PC-3 (cell line): ENCODE measurements around the gene MAT1A. TPM values are rescaled to one million over a fixed set of nuclear protein-coding genes. Genes with fewer than 3 reads are reported as not detected.

Experiments
- ATAC-seq: fragments of 200-7000 bp; cut with Tn5 transposase; 2 replicates; pipeline ENCODE4 v1.9.1; 2020; ENCODE audit warnings: mild to moderate bottlenecking, moderate library complexity
- Bru-seq: library from RNA; stranded (reverse); fragments of 400-500 nt; gene quantifications from one replicate; lab custom pipeline; 2021; lab: Mats Ljungman, UMichigan
- BruChase-seq, 2 experiments: library from RNA; stranded (reverse); fragments of 400-500 nt; gene quantifications; one replicate each; lab custom pipeline; 2021; lab: Mats Ljungman, UMichigan
- BruUV-seq: library from RNA; stranded (reverse); fragments of 400-500 nt; replicated peaks from 2 replicates; lab custom pipeline; 2021; lab: Mats Ljungman, UMichigan
- CTCF ChIA-PET: fragments of 300-600 bp; sonication (Branson Sonifier 250); formaldehyde crosslinking; loops from one replicate; lab custom pipeline; 2022; ENCODE audit warnings: antibody characterized with exemption; lab: Charles Lee
- POLR2A ChIA-PET: fragments of 300-600 bp; sonication (Branson Sonifier 250); formaldehyde crosslinking; loops from one replicate; lab custom pipeline; 2022; ENCODE audit warnings: antibody characterized with exemption; ENCODE audit not compliant: unreplicated experiment; lab: Charles Lee
- DNase-seq: peaks from one replicate; pipeline ENCODE4 v3.0.0-alpha.2; 2015
- H2AFZ ChIP-seq: fragments of 300-600 bp; sonication (generic); 2 replicates; pipeline ENCODE4 v1.6.0; 2016; ENCODE audit warnings: antibody characterized with exemption, low read length
- H3F3A ChIP-seq: fragments of 300-600 bp; sonication (generic); one replicate; pipeline ENCODE4 v1.6.0; 2017; ENCODE audit warnings: antibody characterized with exemption, low read length, control low read depth, mild to moderate bottlenecking; ENCODE audit not compliant: unreplicated experiment
- H3K27ac ChIP-seq: fragments of 300-600 bp; sonication (generic); 2 replicates; pipeline ENCODE4 v1.5.1; 2016; ENCODE audit warnings: mild to moderate bottlenecking, low read length
- H3K27me3 ChIP-seq: fragments of 300-600 bp; sonication (generic); 2 replicates; pipeline ENCODE4 v1.6.1; 2016; ENCODE audit warnings: low read length, mixed read lengths
- H3K36me3 ChIP-seq: fragments of 300-600 bp; sonication (generic); 2 replicates; pipeline ENCODE4 v1.6.1; 2016; ENCODE audit warnings: low read depth, mixed run types, low read length, mixed read lengths
- H3K4me1 ChIP-seq: fragments of 300-600 bp; sonication (generic); 2 replicates; pipeline ENCODE4 v1.5.1; 2016; ENCODE audit warnings: low read length; ENCODE audit not compliant: insufficient read depth
- H3K4me2 ChIP-seq: fragments of 300-600 bp; sonication (generic); 2 replicates; pipeline ENCODE4 v1.6.0; 2016; ENCODE audit warnings: low read length
- H3K4me3 ChIP-seq: fragments of 300-600 bp; sonication (generic); 2 replicates; pipeline ENCODE4 v1.5.1; 2016; ENCODE audit warnings: mild to moderate bottlenecking, low read length, mixed read lengths
- H3K79me2 ChIP-seq: fragments of 300-600 bp; sonication (generic); 2 replicates; pipeline ENCODE4 v1.6.1; 2017; ENCODE audit warnings: low read length, mixed read lengths
- H3K9ac ChIP-seq: fragments of 300-600 bp; sonication (generic); 2 replicates; pipeline ENCODE4 v1.6.0; 2016; ENCODE audit warnings: mild to moderate bottlenecking, low read length
- H3K9me2 ChIP-seq: fragments of 300-600 bp; sonication (generic); replicated peaks from 2 replicates; pipeline ENCODE4 v1.6.1; 2016; ENCODE audit warnings: mixed run types, low read length, mixed read lengths
- H3K9me3 ChIP-seq: fragments of 300-600 bp; sonication (generic); 2 replicates; pipeline ENCODE4 v1.6.1; 2016; ENCODE audit warnings: low read length, mixed read lengths
- H4K20me1 ChIP-seq: fragments of 300-600 bp; sonication (generic); 2 replicates; pipeline ENCODE4 v1.6.1; 2016; ENCODE audit warnings: low read length, mixed read lengths
- CTCF ChIP-seq: fragments of 300-600 bp; sonication (generic); conservative IDR thresholded peaks from 2 replicates; pipeline ENCODE4 v1.5.1; 2017; ENCODE audit warnings: antibody characterized with exemption, low read depth, mild to moderate bottlenecking, low read length
- EZH2 ChIP-seq: fragments of 300-600 bp; sonication (generic); IDR thresholded peaks from one replicate; pipeline ENCODE4 v1.6.1; 2017; ENCODE audit warnings: antibody characterized with exemption, mild to moderate bottlenecking, low read length; ENCODE audit not compliant: unreplicated experiment
- EZH2phosphoT487 ChIP-seq: fragments of 300-600 bp; sonication (generic); IDR thresholded peaks from 2 replicates; pipeline ENCODE4 v1.6.1; 2018; ENCODE audit warnings: mild to moderate bottlenecking, antibody characterized with exemption, low read length, borderline replicate concordance
- intact Hi-C: fragments of 100-400 bp; cut with micrococcal nuclease; formaldehyde crosslinking; loops from 2 replicates; pipeline ENCODE4 v1.9.0; 2023
- long read RNA-seq: library from polyadenylated mRNA; unstranded; transcript quantifications from one replicate; pipeline ENCODE4 v2.0.0, GENCODE V29; 2021; ENCODE audit not compliant: unreplicated experiment
- total RNA-seq: library from RNA; depleted of rRNA; stranded (reverse); fragments of >200 nt; gene quantifications from 2 replicates; pipeline ENCODE4 v1.2.3, GENCODE V29; 2014; rRNA removed

The MAT1A gene
- not detected in 2 replicates for total RNA-seq
- Bru-seq, nascent RNA, result not detected
- not detected for BruChase-seq, experiment 1, labeled RNA remaining after a 6-hour chase
- not detected for BruChase-seq, experiment 2, labeled RNA remaining after a 2-hour chase
- long read RNA-seq, result 0 reads

- Histone ChIP-seq H3K9me3 (no peaks in the 10 kb centered on the region), H2AFZ (no peak within 1 kb of the TSS), H3K9me2 (no peaks in the 10 kb centered on the region), H3F3A (no peaks in the 10 kb centered on the region), H4K20me1 (no peaks in the 10 kb centered on the region), H3K4me3 (no peak within 1 kb of the TSS), H3K4me2 (no peak within 1 kb of the TSS), H3K79me2 (no peaks in the 10 kb centered on the region), H3K4me1 (no peaks in the 10 kb centered on the region), H3K27ac (no peak within 1 kb of the TSS), H3K27me3 (no peaks in the 10 kb centered on the region), H3K36me3 (no peaks in the 10 kb centered on the region), H3K9ac (no peak within 1 kb of the TSS)
- intact Hi-C loops, result no loop called here
- DNase-seq, result no peak
- BruUV-seq, result no TSS peak
- TF ChIP-seq EZH2, result no peak
- TF ChIP-seq CTCF, result no peak
- no peak for TF ChIP-seq EZH2phosphoT487
- CTCF ChIA-PET, result no interaction called here
- ATAC-seq, result no peak
- POLR2A ChIA-PET, result no interaction called here
Observed at GRCh38 chr10:80289451-80290287, at the start of gene MAT1A. Gene MAT1A (minus strand): TSS chr10:80289658. CDS start chr10:80289423, 235 bp downstream.

- Histone ChIP-seq H3K9ac (no peak overlapping the region), H2AFZ (no peak overlapping the region), H3K4me1 (no peaks in the 10 kb centered on the region), H4K20me1 (no peaks in the 10 kb centered on the region), H3K9me3 (no peaks in the 10 kb centered on the region), H3K4me2 (no peak overlapping the region), H3F3A (no peaks in the 10 kb centered on the region), H3K4me3 (no peak overlapping the region), H3K27me3 (no peaks in the 10 kb centered on the region), H3K79me2 (no peaks in the 10 kb centered on the region), H3K27ac (no peak overlapping the region), H3K36me3 (no peaks in the 10 kb centered on the region), H3K9me2 (no peaks in the 10 kb centered on the region)
- ATAC-seq (no peak), DNase-seq (no peak)
- BruUV-seq, result no TSS peak
- POLR2A ChIA-PET, result no interaction called here
- intact Hi-C loops, result no loop called here
- no peak for TF ChIP-seq EZH2phosphoT487
- no peak for TF ChIP-seq CTCF
- TF ChIP-seq EZH2, result no peak
- CTCF ChIA-PET, result no interaction called here
Observed at GRCh38 chr10:80333983-80334382, 44.5 kb upstream of the MAT1A start.

GRCh38 chr10:80324891-80325364 lies 35.5 kb upstream of the MAT1A start:
- H3K36me3 ChIP-seq, result no peaks in the 10 kb centered on the region
- ATAC-seq, result no peak
- no peaks in the 10 kb centered on the region for H3F3A ChIP-seq
- no peaks in the 10 kb centered on the region for H3K27me3 ChIP-seq
- intact Hi-C loops, result no loop called here
- ChIA-PET POLR2A (no interaction called here), CTCF (no interaction called here)
- H4K20me1 ChIP-seq, result no peaks in the 10 kb centered on the region
- no peak for TF ChIP-seq EZH2
- TF ChIP-seq CTCF, result no peak
- TF ChIP-seq EZH2phosphoT487, result no peak
- no peaks in the 10 kb centered on the region for H3K9me3 ChIP-seq
- H2AFZ ChIP-seq, result no peak overlapping the region
- H3K4me2 ChIP-seq, result no peak overlapping the region
- no peak for DNase-seq
- no peak overlapping the region for H3K27ac ChIP-seq
- H3K4me1 ChIP-seq, result no peaks in the 10 kb centered on the region
- H3K9me2 ChIP-seq, result no peaks in the 10 kb centered on the region
- BruUV-seq, result no TSS peak
- H3K4me3 ChIP-seq, result no peak overlapping the region
- no peak overlapping the region for H3K9ac ChIP-seq
- H3K79me2 ChIP-seq, result no peaks in the 10 kb centered on the region
